Stimulated activated CD8-positive, alpha-beta memory T cell treated with anti-CD3 and anti-CD28 coated beads, Interleukin-4, amount 100 ng/mL, for 24 hours (primary cell): ENCODE measurements around the gene DTNB.
A peak's percentile ranks its signal among the peaks of the same experiment; 100 is the strongest.
"Not testable (repeated sequence)": the region's sequence is repeated elsewhere in the genome, so short reads cannot be mapped to it uniquely, and the experiment has no call there.

Experiments
- DNase-seq: peaks from one replicate; pipeline ENCODE4 v3.0.0-alpha.2; 2020; ENCODE audit warnings: low read depth

Gene DTNB

DNA sequence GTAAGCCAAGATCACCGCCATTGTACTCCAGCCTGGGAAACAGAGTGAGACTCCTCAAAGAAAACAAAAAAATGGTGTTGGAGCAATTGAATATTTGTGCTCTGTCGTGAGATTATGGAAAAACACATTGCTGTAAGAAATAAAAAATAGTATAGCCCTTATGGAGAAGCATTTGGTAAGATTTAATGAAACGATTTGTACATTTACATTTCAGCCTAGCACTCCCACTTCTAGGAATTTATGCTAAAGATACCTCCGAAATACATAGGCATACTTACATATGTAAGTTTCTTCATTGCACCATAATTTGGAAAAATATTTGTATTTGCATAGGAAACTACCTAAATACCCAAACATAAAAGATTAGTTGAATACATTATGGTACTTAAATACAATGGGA lies 8.7 kb upstream of the DTNB start:
- DNase-seq = no peak

DNA sequence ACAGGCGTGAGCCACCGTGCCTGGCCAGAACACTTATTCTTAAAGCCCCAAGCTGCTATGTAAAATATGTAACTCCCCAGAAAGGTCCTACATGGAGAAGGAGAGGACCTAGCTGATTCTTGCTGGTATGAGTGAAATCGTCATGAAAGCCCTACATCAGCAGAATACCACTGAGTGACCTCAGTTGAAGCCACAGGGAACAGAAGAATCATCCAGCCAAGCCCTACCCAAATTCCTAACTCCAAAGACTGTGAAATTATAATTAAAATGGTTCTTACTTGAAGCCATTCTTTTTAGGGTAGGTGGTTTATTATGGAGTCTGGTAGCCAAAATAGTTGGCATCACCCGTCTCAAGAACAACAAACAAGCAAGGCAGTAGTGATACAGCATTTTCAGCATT lies 4.5 kb upstream of the DTNB start:
- DNase-seq = no peak

GRCh38 chr2:25674077-25674362 lies 643 bp upstream of the DTNB start:
- DNase-seq = no peak

- DNase-seq = peak; percentile 50
Measured at GRCh38 chr2:25672494-25673299, 680 bp downstream of the DTNB start.

GRCh38 chr2:25671622-25672021 lies 1.8 kb downstream of the DTNB start:
- DNase-seq = no peak

DNA sequence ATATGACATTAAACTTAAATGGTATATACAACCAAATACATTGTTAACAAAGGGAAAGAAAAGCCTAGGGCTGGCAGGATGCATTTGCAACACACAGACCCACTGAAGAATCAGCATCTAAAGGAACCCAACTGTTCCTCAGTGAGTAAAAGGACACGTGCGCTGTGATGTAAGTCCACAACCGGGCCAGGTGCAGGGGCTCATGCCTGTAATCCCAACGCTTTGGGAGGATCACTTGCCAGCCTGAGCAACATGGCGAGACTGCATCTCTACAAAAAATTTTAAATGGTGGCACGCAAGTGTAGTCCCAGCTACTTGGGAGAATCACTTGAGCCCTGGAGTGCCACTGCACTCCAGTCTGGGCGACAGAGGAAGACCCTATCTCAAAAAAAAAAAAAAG lies 3.9 kb downstream of the DTNB start:
- no peak for DNase-seq

GRCh38 chr2:25666218-25666617 lies 7.2 kb downstream of the DTNB start:
- no peak for DNase-seq

- not testable (repeated sequence) for DNase-seq
Measured at GRCh38 chr2:25665429-25665828, 7.9 kb downstream of the DTNB start.

DNA sequence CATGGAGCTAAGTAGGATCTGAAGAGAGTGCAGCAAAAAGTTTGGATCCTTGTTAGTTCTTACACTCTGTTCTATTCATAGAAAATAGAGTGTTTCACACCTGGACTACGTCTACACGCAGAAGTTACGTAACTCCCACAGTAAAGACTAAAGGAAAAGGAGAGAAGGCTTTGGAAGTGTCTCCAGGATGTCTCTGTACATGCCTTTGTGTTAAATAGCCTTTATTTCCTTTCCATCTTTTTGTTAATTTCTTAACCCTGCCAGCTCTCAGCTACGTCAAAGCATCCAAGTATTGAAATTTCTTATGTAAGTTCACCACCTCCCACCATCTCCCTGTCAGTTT lies 8.4 kb downstream of the DTNB start:
- DNase-seq = no peak

- DNase-seq = no peak
Measured at GRCh38 chr2:25664183-25664964, 9.0 kb downstream of the DTNB start.

- no peak for DNase-seq
Measured at GRCh38 chr2:25655316-25655715, 18.1 kb downstream of the DTNB start.

GRCh38 chr2:25654801-25655200 lies 18.6 kb downstream of the DTNB start:
- DNase-seq = no peak

GRCh38 chr2:25651782-25652455 lies 21.5 kb downstream of the DTNB start:
- DNase-seq = no peak

DNA sequence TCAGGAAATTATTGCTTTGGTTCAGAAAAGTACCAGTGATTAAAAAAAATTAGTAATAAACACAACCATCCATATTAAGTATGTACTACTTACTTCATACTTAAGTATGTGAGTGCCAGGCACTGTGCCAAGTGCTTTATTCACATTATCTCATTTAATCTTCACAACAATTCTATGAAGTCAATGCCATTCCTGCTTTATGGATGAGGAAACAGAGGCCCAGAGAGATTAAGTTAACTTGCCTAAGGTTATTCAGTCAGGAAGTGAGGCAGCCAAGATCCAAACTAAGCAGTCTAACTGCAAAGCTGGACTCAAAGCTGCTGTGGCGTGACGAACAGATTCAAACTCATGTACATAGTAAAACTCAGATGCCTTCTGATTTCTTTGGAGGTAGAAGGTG lies 22.3 kb downstream of the DTNB start:
- no peak for DNase-seq

DNA sequence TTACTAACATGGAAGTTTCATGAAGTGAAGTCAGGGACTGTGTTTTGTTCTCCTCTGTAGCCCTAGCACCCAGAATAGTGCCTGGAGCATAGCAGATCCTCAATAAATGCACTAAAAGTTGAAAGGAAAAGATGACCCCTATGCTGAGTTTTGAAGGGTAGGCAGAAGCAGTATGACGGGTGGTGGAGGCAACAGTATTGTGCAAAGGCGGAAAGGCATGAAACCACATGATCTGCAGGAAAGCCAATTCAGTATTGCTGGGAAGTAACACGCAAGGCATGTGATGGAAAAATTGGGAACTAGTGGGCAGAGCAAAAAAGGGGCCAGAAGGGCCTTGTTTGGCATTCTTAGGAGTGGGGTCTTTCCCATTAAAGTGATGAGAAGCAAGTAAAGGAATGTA lies 23.1 kb downstream of the DTNB start:
- DNase-seq = no peak

GRCh38 chr2:25649786-25650185 lies 23.6 kb downstream of the DTNB start:
- DNase-seq = no peak

- DNase-seq = no peak
Measured at GRCh38 chr2:25642298-25642697, 31.1 kb downstream of the DTNB start.

DNA sequence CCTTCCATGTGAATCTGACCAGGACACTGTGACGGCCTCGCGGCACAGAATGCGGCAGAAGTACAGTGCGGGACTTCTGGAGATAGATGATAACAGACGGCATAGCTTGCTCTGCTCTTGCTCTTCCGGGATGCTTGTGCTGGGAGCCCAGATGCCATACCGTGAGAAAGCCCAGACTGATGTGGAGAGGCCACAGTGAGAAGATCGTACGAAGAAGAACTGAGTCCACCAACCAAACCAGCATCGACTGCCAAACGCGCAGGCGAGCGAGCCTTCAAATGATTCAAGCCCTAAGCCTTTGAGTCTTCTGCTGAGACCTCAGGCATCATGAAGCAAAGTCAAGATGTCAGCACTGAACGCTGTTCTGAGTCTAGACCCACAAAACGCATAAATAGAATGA lies 33.7 kb downstream of the DTNB start:
- no peak for DNase-seq

- DNase-seq = no peak
Measured at GRCh38 chr2:25639131-25639530, 34.2 kb downstream of the DTNB start.

GRCh38 chr2:25635797-25636196 lies 37.6 kb downstream of the DTNB start:
- DNase-seq = no peak

DNA sequence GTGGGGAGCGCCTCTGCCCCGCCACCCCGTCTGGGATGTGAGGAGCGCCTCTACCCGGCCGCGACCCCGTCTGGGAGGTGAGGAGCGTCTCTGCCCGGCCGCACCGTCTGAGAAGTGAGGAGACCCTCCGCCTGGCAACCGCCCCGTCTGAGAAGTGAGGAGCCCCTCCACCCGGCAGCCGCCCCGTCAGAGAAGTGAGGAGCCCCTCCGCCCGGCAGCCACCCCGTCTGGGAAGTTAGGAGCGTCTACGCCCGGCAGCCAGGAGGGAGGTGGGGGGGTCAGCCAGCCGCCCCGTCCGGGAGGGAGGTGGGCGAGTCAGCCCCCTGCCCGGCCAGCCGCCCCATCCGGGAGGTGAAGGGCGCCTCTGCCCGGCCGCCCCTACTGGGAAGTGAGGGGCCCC lies 39.6 kb downstream of the DTNB start:
- not testable (repeated sequence) for DNase-seq

GRCh38 chr2:25632396-25632795 lies 41.0 kb downstream of the DTNB start:
- DNase-seq = no peak

DNA sequence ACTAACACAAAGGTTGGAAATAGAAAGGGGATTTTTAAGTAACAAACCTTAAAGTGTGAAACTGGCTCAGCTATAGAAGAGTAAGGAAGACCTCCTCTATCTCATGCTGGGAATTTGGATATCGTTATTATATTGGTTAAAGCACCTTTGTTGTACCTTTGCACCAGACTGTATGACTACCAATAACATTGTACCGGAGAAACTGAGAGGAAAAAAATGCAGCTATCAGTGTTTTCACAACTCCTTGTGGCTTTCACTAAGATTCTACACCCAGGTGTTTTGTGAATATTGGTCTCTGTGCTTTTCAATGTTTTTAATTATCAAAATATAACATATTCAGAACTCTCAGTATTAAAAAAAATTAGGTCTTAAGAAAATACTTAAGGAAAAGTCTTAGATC lies 48.7 kb downstream of the DTNB start:
- no peak for DNase-seq
